Measurements from ENCODE around the gene AHCTF1. TPM values are rescaled to one million over a fixed set of nuclear protein-coding genes. Genes with fewer than 3 reads are reported as not detected.

Gene AHCTF1
- total RNA-seq, 2 donors from 2014 or later: 37.4 to 45.5 TPM

GRCh38 chr1:246789454-246790339 is 142.1 kb downstream of the AHCTF1 start:
- no peak for ATAC-seq (replicated peaks in 1 of 2)
- H3K27me3 Mint-ChIP-seq (ENCODE audit: low read depth): peaks cover 5% of the 10 kb centered on the region
- peak overlapping the region; percentile 11 to 42 for H3K4me3 Mint-ChIP-seq
- no peak for DNase-seq
- peaks cover 0 to 2% of the 10 kb centered on the region in 2 donors for H3K9me3 Mint-ChIP-seq
- H3K36me3 Mint-ChIP-seq (ENCODE audit: insufficient read depth in 2 of 2): peaks cover 0 to 4% of the 10 kb centered on the region in 2 donors
- peaks cover 4% of the 10 kb centered on the region for H3K4me1 Mint-ChIP-seq (ENCODE audit: low read depth)
- H3K27ac Mint-ChIP-seq: no peak overlapping the region

Other genes with a start within 250 kb of the AHCTF1 start
- 10 to 100 TPM; 20.7 to 23.7 TPM for gene SCCPDH, start 207.5 kb downstream of the AHCTF1 start, total RNA-seq
- 1 to 10 TPM; 1.7 to 6.3 TPM for gene ZNF695, start 76.1 kb upstream of the AHCTF1 start, total RNA-seq
- gene ZNF670, start 146.9 kb upstream of the AHCTF1 start, total RNA-seq: 1 to 10 TPM; 4.2 to 4.6 TPM
- gene ZNF669, start 172.4 kb upstream of the AHCTF1 start, total RNA-seq: 10 to 100 TPM in 1 of 2 donors, 1 to 10 TPM in 1; 8.3 to 10.5 TPM
- gene ZNF124, start 240.1 kb upstream of the AHCTF1 start, total RNA-seq: 10 to 100 TPM; 12.9 to 13.0 TPM